Gastrocnemius medialis (tissue), 4 donors: Measurements from ENCODE around the gene BTBD10. TPM values are rescaled to one million over a fixed set of nuclear protein-coding genes. Genes with fewer than 3 reads are reported as not detected.

Source experiments
- ATAC-seq, 2 donors: fragments of 150-250 bp; one replicate each; pipeline ENCODE4 v1.9.1; 2016
- DNase-seq, 2 donors: peaks; one replicate each; pipeline ENCODE4 v3.0.0-alpha.2; 2019
- H3K27ac ChIP-seq, 4 donors: fragments of 200-600 bp; sonication (generic); 1 replicate in 1 of 4; 2 replicates in 3 of 4; pipeline ENCODE4 v1.5.1; 2016 to 2018; ENCODE audit warnings: mild to moderate bottlenecking in 2 of 4, moderate library complexity in 1 of 4
- H3K27me3 ChIP-seq, 3 donors: fragments of 200-600 bp; sonication (generic) in 2 of 3; 1 replicate in 1 of 3; 2 replicates in 2 of 3; pipeline versions ENCODE4 v1.5.1 to v1.6.0; 2016 to 2019; ENCODE audit warnings: mild to moderate bottlenecking in 1 of 3, moderate library complexity in 1 of 3
- H3K36me3 ChIP-seq, 2 donors: fragments of 200-600 bp; sonication (generic) in 1 of 2; one replicate each; pipeline ENCODE4 v1.5.1; 2017 to 2018
- H3K4me1 ChIP-seq, 2 donors: fragments of 200-600 bp; sonication (generic) in 1 of 2; one replicate each; pipeline ENCODE4 v1.5.1; 2016 to 2017; ENCODE audit warnings: mild to moderate bottlenecking in 2 of 2
- H3K4me3 ChIP-seq, 4 donors: fragments of 200-600 bp; sonication (generic) in 3 of 4; 1 replicate in 1 of 4; 2 replicates in 3 of 4; pipeline ENCODE4 v1.5.1; 2016 to 2019; ENCODE audit warnings: mild to moderate bottlenecking in 2 of 4
- H3K9me3 ChIP-seq, 3 donors: fragments of 200-600 bp; sonication (generic) in 2 of 3; 1 replicate in 1 of 3; 2 replicates in 2 of 3; pipeline ENCODE4 v1.5.1; 2016 to 2019
- POLR2A ChIP-seq, 2 donors: fragments of 450-650 bp; IDR thresholded peaks; one replicate each; pipeline ENCODE4 v1.6.1; 2017; ENCODE audit warnings: antibody characterized with exemption in 2 of 2, mild to moderate bottlenecking in 2 of 2, moderate library complexity in 2 of 2
- in situ Hi-C, 4 donors: fragments of 200-750 bp; cut with MboI; loops; one replicate each; pipeline versions ENCODE4 v1.15.0 to v1.8.0; 2017; ENCODE audit warnings: low sequenced_read_pairs in 4 of 4
- intact Hi-C: fragments of 100-400 bp; cut with DNase I; formaldehyde crosslinking; loops from one replicate; pipeline ENCODE4 v1.15.1; 2023; ENCODE audit warnings: low total_unique reads
- total RNA-seq, 4 donors: library from RNA; depleted of rRNA; stranded (reverse); fragments of >200 nt; gene quantifications; one replicate each; pipeline versions ENCODE4 v1.1.0 to v1.2.3, GENCODE V29; 2016
- TF ChIP-seq, protein P1 (sequence below), 5 experiments: fragments of 450-650 bp in 3 of 5; fragments of 200-600 bp in 2 of 5; sonication (generic) in 2 of 5; IDR thresholded peaks in 4 of 5; conservative IDR thresholded peaks in 1 of 5; 1 replicate in 4 of 5; 2 replicates in 1 of 5; pipeline ENCODE4 v1.5.1; 2016 to 2019; ENCODE audit warnings: antibody characterized with exemption in 5 of 5, mild to moderate bottlenecking in 3 of 5, moderate library complexity in 3 of 5

The BTBD10 gene
- total RNA-seq, 4 donors from 2014 or later, result 18.6 to 31.9 (median 20.3) TPM

DNA sequence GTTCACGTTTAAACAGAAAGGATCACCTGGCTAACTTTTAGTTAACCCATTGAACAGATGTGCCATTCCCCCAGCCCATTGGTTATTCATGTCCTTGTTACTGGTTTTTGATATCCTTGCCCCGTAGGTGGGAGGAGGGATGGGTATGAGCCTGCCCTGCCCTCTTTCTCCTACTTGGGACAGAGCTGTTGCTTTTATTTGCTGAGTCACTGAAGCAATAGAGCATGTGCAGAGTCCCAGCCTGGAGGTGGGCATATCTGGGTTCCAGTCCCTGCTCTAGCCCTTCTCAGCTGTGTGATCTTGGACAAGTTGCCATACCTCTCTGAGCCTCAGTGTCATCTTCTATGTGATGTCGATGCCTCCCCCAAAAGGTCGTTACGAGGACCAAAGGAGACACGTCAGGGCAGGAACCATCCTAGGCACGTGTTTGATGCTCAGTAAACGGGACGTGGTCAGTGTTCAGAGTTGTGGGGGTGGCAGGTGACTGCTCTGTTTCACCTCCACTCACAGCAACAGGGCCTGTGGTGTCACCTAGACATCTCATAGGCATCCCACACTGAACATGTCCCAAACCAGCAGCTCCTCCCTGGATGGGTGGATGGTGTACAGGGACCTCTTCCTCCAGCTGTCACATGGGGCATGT lies 124.5 kb downstream of the BTBD10 start:
- in situ Hi-C loops, result loop anchor here (10.0 to 25.0 kb wide), 3 partner anchors 54 to 376 kb away; partner anchors contain the start of gene BMAL1 (in 1 of the 4)
- H3K4me3 ChIP-seq, result peak overlapping the region in 3 of 4 donors; percentile 0 to 27 (median 7)
- peak overlapping the region; percentile 48 to 78 (median 54) for H3K27ac ChIP-seq
- ATAC-seq, result peak in 1 of 2 donors; percentile 14
- no peaks in the 10 kb centered on the region for H3K27me3 ChIP-seq
- DNase-seq, result no peak
- H3K4me1 ChIP-seq, result peaks cover 66 to 68% of the 10 kb centered on the region in 2 donors
- intact Hi-C loops, result loop anchor here (10.0 kb wide), 1 partner anchor 664 kb away; the partner anchor contains the start of gene TEAD1
- no peak for TF ChIP-seq POLR2A (IDR thresholded peaks at IDR 0.05)
- TF ChIP-seq, protein P1, sequence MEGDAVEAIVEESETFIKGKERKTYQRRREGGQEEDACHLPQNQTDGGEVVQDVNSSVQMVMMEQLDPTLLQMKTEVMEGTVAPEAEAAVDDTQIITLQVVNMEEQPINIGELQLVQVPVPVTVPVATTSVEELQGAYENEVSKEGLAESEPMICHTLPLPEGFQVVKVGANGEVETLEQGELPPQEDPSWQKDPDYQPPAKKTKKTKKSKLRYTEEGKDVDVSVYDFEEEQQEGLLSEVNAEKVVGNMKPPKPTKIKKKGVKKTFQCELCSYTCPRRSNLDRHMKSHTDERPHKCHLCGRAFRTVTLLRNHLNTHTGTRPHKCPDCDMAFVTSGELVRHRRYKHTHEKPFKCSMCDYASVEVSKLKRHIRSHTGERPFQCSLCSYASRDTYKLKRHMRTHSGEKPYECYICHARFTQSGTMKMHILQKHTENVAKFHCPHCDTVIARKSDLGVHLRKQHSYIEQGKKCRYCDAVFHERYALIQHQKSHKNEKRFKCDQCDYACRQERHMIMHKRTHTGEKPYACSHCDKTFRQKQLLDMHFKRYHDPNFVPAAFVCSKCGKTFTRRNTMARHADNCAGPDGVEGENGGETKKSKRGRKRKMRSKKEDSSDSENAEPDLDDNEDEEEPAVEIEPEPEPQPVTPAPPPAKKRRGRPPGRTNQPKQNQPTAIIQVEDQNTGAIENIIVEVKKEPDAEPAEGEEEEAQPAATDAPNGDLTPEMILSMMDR (IDR thresholded peaks at IDR 0.05 in 4 of 5, conservative IDR thresholded peaks at IDR 0.05 in 1 of 5), result no peak
- no peaks in the 10 kb centered on the region for H3K9me3 ChIP-seq
- no peaks in the 10 kb centered on the region for H3K36me3 ChIP-seq

DNA sequence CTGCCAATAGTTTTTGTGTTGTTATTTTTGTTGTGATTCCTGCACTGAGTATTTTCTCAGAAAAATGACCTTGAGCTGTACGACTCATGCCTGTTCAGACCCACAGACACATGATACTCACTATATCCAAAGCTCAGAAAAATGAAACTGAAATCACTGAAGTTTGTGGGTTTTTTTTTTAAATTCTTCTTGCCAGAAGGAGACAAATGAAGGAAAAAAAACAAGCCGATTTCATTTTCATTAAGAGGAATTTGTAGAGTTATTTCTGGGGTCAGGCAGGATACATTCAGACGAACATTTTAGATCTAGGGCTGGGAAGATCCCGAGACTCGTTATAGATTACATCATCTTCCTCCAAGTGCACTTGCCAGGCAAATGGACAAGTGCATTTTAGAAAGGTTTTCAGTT lies 125.0 kb downstream of the BTBD10 start:
- peaks cover 71 to 74% of the 10 kb centered on the region in 2 donors for H3K4me1 ChIP-seq
- H3K27ac ChIP-seq, result peak overlapping the region; percentile 48 to 78 (median 54)
- ATAC-seq (peak in 1 of 2 donors; percentile 31), DNase-seq (no peak)
- intact Hi-C loops (loop anchor here (10.0 kb wide), 1 partner anchor 663 kb away; the partner anchor contains the start of gene TEAD1), in situ Hi-C loops (loop anchor here (10.0 to 25.0 kb wide), 3 partner anchors 53 to 376 kb away; partner anchors contain the start of gene BMAL1 (in 1 of the 4))
- no peaks in the 10 kb centered on the region for H3K9me3 ChIP-seq
- no peaks in the 10 kb centered on the region for H3K27me3 ChIP-seq
- no peaks in the 10 kb centered on the region for H3K36me3 ChIP-seq
- no peak for TF ChIP-seq POLR2A (IDR thresholded peaks at IDR 0.05)
- TF ChIP-seq, protein P1 (IDR thresholded peaks at IDR 0.05 in 4 of 5, conservative IDR thresholded peaks at IDR 0.05 in 1 of 5), result no peak
- peak overlapping the region; percentile 0 to 27 (median 10) for H3K4me3 ChIP-seq

Other genes with a start within 250 kb of the BTBD10 start
- gene BMAL1, start 185.4 kb downstream of the BTBD10 start, total RNA-seq, result 10 to 100 TPM; 27.7 to 81.8 (median 41.0) TPM
- gene PTH, start 32.8 kb upstream of the BTBD10 start, total RNA-seq, result not detected
- 10 to 100 TPM; 18.2 to 24.4 (median 21.3) TPM for gene FAR1, start 205.4 kb upstream of the BTBD10 start, total RNA-seq